ENCODE results near the gene COA1.

COA1 gene

GRCh38 chr7:43625453-43625852 lies 103.9 kb downstream of the COA1 start:
- DNase-seq, result no peak

GRCh38 chr7:43624156-43624555 lies 105.2 kb downstream of the COA1 start:
- DNase-seq, result no peak

GRCh38 chr7:43621729-43622448 lies 107.4 kb downstream of the COA1 start:
- no peak for DNase-seq

GRCh38 chr7:43619213-43620012 lies 109.9 kb downstream of the COA1 start:
- no peak for DNase-seq

GRCh38 chr7:43618073-43618472 lies 111.2 kb downstream of the COA1 start:
- DNase-seq, result no peak

- no peak for DNase-seq
These were observed 112.3 kb downstream of the COA1 start for GRCh38 chr7:43616977-43617376.

GRCh38 chr7:43615558-43616145 lies 113.7 kb downstream of the COA1 start:
- DNase-seq, result no peak

GRCh38 chr7:43612599-43613589 lies 116.4 kb downstream of the COA1 start:
- DNase-seq, result no peak

GRCh38 chr7:43612128-43612527 lies 117.2 kb downstream of the COA1 start:
- no peak for DNase-seq

GRCh38 chr7:43609097-43609496 lies 120.2 kb downstream of the COA1 start:
- no peak for DNase-seq

GRCh38 chr7:43604251-43604650 lies 125.1 kb downstream of the COA1 start:
- DNase-seq, result no peak

GRCh38 chr7:43602256-43602655 lies 127.1 kb downstream of the COA1 start:
- DNase-seq, result no peak

GRCh38 chr7:43600056-43600455 lies 129.3 kb downstream of the COA1 start:
- DNase-seq, result no peak

- DNase-seq, result peak in 1 of 2 experiments; percentile 9
These were observed 132.9 kb downstream of the COA1 start for GRCh38 chr7:43596426-43596825.

- DNase-seq, result no peak
These were observed 135.3 kb downstream of the COA1 start for GRCh38 chr7:43594020-43594419.

GRCh38 chr7:43593010-43593409 lies 136.3 kb downstream of the COA1 start:
- no peak for DNase-seq

- no peak for DNase-seq
These were observed 137.0 kb downstream of the COA1 start for GRCh38 chr7:43592326-43592725.

GRCh38 chr7:43591558-43592180 lies 137.7 kb downstream of the COA1 start:
- DNase-seq, result no peak

GRCh38 chr7:43590862-43591557 lies 138.3 kb downstream of the COA1 start:
- no peak for DNase-seq

- no peak for DNase-seq
These were observed 139.6 kb downstream of the COA1 start for GRCh38 chr7:43589728-43590127.

All from SW 1271 (cell line).